Stimulated activated CD8-positive, alpha-beta memory T cell treated with anti-CD3 and anti-CD28 coated beads, Interleukin-12 subunit alpha, Interleukin-12 subunit beta, amount 100 ng/mL, for 1 hour (primary cell): Measurements from ENCODE around the gene PHTF2.
A peak's percentile ranks its signal among the peaks of the same experiment; 100 is the strongest.
"Not testable (repeated sequence)": the region's sequence is repeated elsewhere in the genome, so short reads cannot be mapped to it uniquely, and the experiment has no call there.

Experiments used
- DNase-seq: peaks from one replicate; pipeline ENCODE4 v3.0.0-alpha.2; 2020; ENCODE audit warnings: low read depth

The PHTF2 gene

DNA sequence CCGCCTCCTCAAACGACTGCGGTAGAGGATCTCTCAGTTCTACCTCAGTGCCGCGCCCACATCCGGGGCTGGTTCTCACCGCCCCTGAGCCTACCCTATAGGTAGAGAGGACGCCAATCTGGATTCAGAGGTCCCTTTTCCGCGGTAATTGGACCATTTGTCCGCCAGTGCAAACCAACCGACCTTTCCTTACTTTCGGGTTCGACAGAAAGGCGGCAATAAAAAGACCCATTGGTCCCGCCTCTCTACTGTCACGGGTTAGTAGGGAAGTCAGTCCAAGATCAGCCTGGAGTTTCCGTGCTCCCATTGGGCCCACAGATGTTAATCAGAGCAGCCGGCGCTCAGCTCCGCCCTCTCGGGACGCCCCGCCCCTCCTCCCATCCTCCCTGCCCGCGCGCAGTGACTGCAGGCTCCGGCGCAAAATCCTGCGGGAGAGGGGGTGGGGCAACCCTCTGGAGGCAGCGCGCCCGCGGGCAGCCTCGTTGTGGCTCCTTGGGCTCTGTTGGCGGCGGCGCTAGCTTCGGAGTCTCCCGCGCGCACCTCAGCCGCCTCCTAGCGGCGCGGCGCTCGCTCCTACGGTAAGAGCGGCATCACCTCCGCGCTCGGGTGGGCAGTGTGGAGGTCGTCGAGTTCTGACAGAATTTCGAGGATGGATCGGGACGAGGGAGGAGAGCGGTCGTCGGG is at the start of gene PHTF2, which contains the start of gene TMEM60:
Gene PHTF2 (plus strand): TSS at position 380 of the 684 bp plus-strand sequence.
Gene TMEM60 (minus strand): TSS at position 41 of the 684 bp plus-strand sequence. CDS start 4,061 bp downstream, outside the sequence.
- DNase-seq: peak; percentile 85

DNA sequence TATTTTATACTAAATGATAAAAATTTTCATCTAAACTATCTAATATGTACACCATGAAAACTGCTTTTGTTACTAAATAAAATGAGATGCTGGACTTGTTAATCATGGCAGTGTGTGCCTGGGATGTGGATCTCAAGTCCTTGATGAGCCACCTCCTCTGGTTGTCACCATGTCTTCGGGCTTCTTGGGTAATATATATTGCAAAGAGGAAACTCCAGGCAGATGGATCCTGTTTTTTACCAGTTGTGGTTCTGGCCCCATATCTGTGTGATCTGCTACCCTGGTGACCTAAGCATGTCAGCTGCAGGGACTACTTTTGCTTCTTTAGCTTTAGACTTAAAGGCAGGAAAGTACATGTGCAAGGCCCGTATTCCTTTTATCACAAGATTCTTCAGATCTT is 46.6 kb upstream of the PHTF2 start:
- DNase-seq: no peak

DNA sequence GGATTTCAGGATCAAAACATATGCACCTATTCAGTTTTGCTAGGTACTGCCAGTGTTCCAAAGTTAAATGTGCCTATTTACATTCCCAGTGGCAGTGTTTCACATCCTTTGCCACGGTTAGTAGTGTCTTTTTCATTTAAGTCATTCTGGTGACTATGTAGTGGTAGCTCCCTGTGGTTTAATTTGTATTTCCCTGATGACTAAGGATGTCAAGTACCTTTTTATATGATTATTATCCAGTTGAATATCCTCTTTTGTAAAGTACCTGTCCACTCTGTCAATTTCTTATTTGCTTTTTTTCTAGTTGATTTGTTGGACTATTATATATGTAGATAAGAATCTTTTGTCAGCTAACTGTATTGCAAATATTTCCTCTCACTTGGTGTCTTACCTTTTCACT is 45.4 kb upstream of the PHTF2 start:
- no peak for DNase-seq

DNA sequence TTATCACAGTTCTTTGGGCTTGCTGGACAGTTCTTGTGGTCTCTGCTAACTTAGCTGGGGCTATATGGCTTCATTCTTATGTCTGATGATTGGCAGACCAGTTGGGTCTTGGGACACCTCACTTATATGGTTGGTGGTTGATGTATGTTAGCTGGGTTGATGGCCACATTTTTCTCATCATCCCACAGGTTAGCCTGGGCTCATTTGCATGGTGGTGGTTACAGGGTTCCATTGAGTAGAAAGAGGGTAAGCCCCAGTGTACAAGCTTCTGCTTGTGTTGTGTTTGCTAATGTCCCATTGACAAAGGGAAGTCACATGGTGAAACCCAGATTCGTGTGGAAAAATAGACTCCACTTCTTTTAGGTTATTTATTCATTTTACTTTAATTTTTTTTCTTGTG is 41.0 kb upstream of the PHTF2 start:
- no peak for DNase-seq

DNA sequence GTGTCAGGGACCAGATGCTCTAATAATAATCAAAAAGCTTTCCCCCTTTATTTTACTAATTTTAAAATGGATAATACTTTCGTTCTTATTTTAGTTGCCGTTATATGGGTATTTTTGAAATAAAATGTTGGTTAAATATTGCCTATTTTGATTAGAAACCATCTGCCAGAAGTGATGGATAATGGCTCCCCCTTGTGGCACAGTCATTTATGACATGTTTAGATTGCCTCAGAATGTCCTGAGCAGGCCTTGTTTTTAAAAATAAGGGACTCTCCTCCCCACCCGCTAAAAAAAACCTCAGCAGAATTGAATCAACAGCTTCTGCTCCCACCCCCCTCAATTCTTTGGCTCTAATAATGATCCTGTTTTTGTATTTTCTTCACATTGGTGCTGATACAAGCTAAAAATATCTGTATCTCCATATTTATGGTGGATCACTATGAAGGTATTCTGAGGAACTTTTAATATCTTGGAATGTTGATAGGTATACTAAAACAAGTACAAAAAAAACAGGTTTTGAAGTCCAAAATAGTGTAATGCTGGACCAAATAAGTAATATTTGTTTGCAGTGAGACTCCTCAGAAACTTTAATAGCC is 39.2 kb upstream of the PHTF2 start:
- DNase-seq: peak; percentile 60

DNA sequence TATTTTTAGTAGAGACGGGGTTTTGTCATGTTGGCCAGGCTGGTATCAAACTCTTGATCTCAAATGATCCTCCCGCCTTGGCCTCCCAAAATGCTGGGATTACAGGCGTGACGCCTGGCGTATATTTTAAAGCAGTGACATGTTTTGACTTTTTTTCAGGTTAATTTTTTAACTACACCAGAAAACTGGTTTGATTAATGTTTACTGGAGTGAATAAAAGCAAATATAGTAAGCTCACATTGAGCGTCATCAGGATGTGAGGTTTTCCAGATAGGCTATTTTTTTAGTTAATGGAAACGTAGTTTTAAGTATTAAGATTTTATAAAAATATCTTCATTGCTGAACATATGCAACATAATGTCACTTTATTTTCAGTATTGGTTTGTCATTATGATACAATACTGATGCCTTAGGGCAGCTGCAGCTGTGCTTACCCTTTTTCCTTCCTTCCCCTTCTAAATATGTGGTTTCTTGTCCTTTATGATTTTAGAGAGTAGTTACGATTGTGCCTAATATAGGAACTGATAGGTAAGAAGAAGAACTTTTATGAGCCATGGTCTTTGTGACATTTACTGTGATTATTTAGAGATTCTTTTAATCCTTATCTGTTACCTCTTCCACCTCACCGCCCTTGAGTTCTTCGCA is 37.6 kb upstream of the PHTF2 start:
- DNase-seq: no peak

DNA sequence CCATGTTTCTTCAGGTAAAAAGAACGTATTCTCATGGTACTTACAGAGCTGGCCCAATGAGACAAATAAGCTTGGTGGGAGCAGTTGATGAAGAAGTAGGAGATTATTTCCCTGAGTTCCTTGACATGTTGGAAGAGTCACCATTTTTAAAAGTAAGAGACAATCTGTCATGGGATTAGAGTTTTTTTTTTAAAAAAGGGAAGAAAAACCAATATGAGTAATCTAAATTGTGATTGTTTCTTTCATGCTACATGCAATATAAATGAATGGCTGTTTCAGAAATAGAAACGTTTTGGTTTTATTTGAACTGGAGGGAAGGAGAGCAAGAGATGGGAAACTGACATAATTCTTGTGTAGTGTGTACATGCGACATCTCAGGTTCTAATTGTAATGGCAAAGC is 33.1 kb upstream of the PHTF2 start:
- no peak for DNase-seq

DNA sequence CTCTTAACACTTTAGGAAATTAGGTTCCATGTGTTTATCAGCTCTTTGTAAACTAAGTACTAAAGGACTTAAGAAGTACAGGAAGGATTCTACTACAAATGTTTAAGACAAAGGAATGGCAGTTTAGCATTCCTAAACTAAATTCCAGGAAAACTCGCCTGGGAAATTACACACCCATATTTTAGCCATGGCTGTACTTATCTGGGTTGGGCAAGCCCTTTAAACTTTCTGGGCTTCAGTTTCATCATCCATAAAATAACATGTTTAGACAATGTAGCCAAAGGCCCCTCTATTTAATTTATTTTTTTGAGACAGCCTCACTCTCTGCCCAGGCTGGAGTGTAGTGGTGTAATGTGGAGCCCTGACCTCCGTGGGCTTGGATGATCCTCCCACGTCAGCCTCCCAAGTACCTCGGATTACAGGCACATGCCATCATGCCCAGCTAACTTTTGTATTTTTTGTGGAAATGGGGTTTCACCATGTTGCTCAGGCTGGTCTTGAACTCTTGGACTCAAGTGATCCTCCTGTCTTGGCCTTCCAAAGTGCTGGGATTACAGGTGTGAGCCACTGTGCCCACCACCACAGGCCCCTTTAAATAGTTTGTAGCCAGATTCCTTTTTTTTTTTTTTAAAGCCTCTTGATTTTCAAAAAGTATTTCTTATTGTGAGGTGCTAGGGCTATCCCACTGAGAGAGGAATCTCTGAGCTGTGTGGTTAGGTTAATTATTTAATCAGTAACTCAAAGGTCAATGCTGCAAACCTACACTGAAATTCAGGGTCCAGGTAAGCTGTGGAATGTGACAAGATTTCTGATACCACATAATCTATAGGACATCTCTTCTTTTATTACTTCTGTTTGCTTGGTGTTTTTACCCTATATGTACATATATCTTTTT is 32.4 kb upstream of the PHTF2 start:
- no peak for DNase-seq

DNA sequence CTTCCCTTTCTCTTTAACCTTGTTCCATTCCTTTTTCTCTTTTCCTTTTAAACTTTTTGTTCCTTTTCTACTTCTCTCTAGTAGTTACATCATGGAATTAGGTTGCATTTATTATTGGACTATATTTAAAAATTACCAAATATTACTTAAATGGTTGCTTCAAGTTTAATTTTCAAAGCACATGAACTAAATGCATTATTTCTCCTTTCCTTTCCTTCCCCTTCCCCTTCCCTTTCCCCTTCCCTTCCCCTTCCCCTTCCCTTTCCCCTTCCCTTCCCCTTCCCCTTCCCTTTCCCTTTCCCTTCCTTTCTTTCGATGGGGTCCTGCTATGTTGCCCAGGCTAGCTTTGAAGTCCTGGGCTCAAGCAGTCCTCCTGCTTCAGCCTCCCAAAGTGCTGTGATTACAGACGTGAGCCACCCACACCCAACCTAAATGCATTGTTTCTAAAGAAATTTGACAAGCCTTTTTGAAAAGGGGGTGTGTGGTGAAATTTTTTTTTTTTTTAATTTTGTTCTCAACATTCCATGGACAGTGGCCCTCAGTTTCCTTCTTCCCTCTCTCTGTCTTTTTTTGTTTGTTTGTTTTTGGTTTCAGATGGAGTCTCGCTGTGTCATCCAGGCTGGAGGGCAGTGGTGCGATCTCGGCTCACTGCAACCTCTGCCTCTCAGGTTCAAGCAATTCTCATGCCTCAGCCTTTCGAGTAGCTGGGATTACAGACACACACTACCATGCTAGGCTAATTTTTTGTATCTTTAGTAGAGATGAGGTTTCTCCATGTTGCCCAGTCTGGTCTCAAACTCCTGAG is 31.6 kb upstream of the PHTF2 start:
- no peak for DNase-seq

DNA sequence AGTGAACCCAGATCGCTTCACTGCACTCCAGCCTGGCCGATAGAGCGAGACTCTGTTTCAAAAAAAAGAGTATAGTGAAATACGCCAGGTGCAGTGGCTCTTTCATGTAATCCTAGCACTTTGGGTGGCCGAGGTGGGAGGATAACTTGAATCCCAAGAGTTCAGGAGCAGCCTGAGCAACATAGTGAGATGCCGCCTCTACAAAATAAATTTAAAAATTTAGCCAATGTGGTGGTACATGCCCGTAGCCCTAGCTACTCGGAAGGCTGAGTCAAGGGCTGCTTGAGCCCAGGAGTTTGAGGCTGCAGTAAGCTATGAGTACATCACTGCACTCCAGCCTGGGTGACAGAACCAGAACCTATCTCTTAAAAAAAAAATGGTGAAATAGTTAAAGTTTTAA is 28.3 kb upstream of the PHTF2 start:
- DNase-seq: no peak

DNA sequence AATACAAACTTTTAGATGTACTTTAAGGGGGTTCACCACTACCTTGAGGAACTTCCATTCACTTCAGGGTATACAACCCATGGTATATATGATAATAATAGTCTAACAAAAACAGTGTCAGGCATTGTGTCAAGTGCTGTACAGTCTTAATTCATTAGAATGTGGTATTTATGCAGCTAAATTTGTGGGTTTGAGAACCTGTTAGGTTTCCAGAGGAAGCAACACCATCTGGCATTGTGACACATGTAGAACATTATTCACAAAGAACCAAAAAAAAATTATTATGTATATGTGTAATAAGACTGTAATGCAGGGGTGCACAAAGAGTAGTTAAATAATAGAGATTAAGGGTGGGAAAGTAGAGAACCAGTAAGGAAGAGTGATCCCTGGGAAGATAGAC is 26.7 kb upstream of the PHTF2 start:
- DNase-seq: no peak

DNA sequence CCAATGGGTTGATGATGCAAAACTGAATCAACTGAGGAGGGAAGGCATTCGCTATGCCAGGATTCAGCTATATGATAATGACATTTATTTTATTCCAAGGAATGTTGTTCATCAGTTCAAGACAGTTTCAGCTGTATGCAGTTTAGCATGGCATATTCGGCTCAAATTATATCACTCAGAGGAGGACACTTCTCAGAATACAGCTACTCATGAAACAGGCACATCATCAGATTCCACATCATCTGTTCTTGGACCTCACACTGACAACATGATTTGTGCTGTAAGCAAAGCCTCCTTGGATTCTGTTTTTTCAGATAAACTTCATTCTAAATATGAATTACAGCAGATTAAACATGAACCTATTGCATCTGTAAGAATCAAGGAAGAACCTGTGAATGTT is 20.0 kb upstream of the PHTF2 start:
- DNase-seq: no peak

DNA sequence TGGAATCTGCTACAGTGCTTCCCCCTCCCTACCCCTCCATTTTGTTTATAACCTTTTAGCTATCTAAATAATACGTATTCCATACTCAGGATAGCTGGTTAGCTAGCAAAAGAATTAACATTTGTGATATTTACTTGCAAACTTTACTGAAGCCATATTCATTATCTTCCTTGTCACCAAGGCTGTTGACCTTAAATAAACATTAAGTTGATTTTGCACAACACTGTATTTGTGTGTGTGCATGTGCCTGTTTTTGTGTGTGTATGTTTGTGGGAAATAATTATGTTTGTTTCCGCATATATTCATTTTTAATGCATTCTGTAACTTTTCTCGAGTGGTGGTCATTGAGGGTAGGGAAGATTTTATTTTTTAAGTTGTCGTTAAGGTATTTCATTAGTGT is 16.2 kb upstream of the PHTF2 start:
- no peak for DNase-seq

DNA sequence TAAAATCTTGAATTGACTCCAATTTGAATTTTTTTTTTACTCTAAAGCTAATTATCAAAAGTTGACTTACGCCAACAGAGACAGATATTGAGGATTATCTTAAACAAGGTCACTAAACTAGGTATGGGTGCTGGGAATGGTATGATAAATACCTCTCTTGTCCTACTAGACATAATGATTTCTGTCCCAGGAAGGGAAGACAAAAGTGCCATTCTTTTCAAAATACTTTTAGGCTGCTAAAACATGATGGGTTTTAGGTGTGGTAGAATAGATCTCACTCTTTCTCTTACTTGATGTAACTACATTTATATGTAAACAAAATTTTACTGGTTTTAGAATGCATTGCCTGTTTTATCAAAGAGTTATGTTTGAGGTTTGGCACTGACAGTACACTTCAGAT is 15.5 kb upstream of the PHTF2 start:
- no peak for DNase-seq

DNA sequence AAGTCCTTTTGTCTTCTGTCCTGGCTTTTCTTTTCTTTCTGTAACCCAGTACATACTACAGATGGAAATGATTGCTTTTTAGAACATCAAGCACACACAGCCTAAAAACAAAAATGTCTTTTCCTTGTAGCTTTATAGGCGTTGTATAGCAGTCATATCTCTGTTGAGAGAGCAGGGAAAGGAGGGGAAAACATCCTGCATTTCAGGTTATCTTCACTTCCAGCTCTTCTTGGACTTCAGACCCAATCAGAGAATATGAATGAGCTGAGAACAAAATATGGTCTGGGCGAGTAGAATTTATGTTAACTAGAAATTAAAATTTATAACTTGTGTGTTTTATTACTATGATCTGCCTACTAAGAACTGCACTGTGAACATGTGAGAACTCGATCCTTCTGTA is 15.0 kb upstream of the PHTF2 start:
- DNase-seq: no peak

DNA sequence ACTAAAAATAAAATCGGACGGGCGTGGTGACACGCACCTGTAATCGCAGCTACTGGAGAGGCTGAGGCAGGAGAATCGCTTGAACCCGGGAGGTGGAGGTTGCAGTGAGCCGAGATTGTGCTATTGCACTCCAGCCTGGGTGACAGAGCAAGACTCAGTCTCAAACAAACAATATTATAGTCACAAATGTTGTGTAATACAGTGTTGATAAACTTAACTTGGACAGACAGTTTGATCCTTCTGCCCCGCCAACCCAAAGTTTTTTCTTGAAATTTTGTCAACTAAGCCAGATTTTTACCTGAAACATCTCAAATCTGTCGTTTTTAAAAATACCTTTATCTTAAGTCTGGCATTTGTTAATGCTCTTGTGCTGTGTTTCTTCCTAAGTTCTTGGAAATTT is 14.1 kb upstream of the PHTF2 start:
- DNase-seq: not testable (repeated sequence)

DNA sequence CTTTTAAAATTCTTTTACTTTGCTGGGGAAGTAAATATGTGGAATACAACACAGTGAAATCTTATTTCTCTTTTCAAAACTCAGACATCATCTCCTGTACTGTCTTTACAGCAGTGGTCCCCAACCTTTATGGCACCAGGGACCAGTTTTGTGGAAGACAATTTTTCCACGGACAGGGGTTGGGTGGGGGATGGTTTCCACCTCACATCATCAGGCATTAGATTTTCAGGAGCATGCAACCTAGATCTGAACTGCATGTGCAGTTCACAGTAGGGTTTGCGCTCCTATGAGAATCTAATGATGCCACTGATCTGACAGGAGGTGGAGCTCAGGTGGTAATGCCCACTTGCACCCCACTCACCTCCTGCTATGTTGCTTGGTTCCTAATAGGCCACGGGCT is 12.6 kb upstream of the PHTF2 start:
- no peak for DNase-seq

DNA sequence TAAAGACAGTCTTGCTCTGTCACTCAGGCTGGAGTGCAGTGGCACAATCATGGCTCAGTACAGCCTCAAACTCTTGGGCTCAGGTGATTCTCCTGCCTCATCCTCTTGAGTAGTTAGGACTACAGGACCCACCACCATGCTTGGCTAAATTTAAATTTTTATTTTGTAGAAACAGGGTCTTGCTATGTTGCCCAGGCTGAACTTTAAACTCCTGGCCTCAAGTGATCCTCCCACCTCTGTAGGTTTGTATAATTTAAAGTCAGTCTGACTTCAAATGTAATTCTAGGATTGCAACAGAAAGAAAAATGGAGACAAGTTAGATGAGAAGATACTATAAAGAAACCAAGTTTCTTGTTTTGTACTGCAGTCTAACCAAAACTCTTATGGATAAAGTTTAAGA is 11.8 kb upstream of the PHTF2 start:
- DNase-seq: no peak

DNA sequence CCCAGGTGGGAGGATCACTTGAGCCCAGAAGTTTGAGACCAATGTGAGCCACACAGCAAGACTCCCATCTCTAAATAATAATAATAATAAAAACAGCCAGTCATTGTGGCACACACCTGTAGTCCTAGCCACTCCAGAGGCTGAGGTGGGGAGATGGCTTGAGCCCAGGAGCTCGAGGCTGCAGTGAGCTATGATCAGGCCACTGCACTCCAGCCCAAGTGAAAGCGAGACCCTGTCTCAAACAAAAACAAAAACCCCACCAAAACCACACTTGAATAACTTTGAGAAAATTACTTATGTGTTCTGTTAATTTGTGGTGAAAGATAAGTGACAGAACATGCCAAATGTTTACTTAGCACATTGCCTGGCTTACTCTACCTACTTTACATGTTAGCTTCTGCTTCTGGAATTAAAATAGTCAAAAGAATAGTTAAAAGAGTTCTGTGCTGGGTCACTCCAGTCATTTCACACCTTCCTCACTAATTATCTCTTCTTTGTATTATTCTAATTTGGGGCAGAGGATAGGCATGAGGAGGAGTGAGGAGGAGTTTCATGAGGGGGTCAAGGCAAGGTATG is 10.2 kb upstream of the PHTF2 start:
- DNase-seq: no peak

DNA sequence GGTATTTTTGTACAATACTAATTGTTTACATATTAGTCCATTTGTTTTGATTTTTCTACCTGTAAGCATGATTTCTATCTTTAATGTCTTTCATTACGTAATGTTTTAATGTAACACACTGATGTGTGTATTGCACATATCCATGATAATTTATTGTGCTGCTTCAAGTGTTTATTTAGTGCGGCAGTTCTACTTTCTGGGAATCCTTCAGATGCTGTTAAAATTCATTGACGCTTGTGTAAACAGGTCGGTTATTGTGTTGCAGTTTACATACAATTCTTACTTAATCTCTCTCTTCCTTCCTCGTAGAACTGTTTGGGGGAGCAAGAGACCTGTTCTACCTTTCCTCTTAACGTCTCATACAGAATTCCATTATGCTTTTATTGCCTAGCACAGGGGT is 7.2 kb upstream of the PHTF2 start:
- DNase-seq: no peak

DNA sequence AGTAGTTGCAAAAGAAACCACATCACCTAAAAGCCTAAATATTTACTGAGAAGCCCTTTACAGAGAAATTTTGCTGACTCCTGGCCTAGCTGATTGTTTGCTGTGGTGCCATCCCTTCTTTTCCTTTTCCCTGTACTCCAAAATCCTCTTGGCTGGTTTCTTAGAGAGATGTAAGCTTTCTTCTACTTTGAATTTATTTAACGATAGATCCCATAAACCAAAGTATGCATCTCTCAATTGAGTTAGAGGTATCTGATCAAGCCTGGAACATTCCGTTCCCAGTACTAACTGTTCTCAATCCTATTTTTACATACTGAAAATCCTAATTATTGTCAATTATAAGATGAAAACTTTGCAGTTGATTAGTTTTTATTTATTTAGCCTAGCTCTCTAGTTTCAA is 6.6 kb upstream of the PHTF2 start:
- DNase-seq: no peak
